ENCODE data around the gene ZC3H18. TPM values are rescaled to one million over a fixed set of nuclear protein-coding genes. Genes with fewer than 3 reads are reported as not detected.

The ZC3H18 gene
- total RNA-seq, 1 experiment from 2014 or later: 61.8 TPM

- Mint-ChIP-seq H3K4me3 (peak overlapping the region; percentile 70), H3K36me3 (no peaks in the 10 kb centered on the region), H3K9me3 (no peaks in the 10 kb centered on the region), H3K4me1 (peaks cover 12% of the 10 kb centered on the region; the same call in 1 of the 2 replicates), H3K27me3 (ENCODE audit: low read depth) (peaks cover 8% of the 10 kb centered on the region; the same call in 1 of the 2 replicates), H3K27ac (no peak overlapping the region)
- peak; percentile 2; the same call in 1 of the 2 replicates for ATAC-seq
- CTCF ChIA-PET: interaction anchor here (2.7 kb wide), 1 partner anchor 98 kb away, joined by 21 read pairs; no protein-coding TSS in a partner anchor
- peak; percentile 59; the same call in 1 of the 2 replicates for TF ChIP-seq TEAD1 (CRISPR knock-in tag; IDR thresholded peaks at IDR 0.05)
- TF ChIP-seq, protein P1, sequence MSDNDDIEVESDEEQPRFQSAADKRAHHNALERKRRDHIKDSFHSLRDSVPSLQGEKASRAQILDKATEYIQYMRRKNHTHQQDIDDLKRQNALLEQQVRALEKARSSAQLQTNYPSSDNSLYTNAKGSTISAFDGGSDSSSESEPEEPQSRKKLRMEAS (CRISPR knock-in tag; IDR thresholded peaks at IDR 0.05): peak; percentile 38; the same call in 1 of the 2 replicates
- no peak for TF ChIP-seq PRRX2 (CRISPR knock-in tag; IDR thresholded peaks at IDR 0.05)
- peak; percentile 61 for DNase-seq (ENCODE audit: low spot score)
- POLR2A ChIA-PET: no interaction called here
Observed at GRCh38 chr16:88534638-88535190, 35.5 kb upstream of the ZC3H18 start.

- TF ChIP-seq TEAD1 (CRISPR knock-in tag; IDR thresholded peaks at IDR 0.05) (0 out of 2 replicates have a peak, but pooled peaks have one; percentile 15), MXD4 (CRISPR knock-in tag; IDR thresholded peaks at IDR 0.05; ENCODE audit: borderline replicate concordance) (no peak)
Observed at GRCh38 chr16:88535191-88535856, 34.9 kb upstream of the ZC3H18 start.

DNA sequence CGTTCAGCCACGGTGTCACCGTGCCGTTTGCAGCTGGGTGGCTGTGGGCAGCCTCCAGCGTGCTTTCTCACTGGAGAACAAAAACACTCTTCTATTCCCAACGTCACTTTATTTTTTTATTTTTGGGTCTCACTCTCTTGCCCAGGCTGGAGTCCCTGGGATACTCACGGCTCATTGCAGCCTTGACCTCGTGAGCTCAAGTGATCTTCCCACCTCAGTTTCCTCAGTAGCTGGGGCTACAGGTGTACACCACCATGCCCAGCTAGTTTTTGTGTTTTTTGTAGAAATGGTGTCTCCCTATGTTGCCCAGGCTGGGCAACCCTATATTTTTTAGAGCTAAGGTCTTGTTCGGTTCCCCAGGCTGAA is 34.4 kb upstream of the ZC3H18 start:
- peaks cover 8% of the 10 kb centered on the region; the same call in 1 of the 2 replicates for H3K27me3 Mint-ChIP-seq (ENCODE audit: low read depth)
- no peaks in the 10 kb centered on the region for H3K36me3 Mint-ChIP-seq
- CTCF ChIA-PET: interaction anchor here (0.7 to 1.4 kb wide), 3 partner anchors 23 to 98 kb away, joined by 4 to 7 read pairs (median 6); no protein-coding TSS in a partner anchor
- peak overlapping the region; percentile 70 for H3K4me3 Mint-ChIP-seq
- peak; percentile 77 for TF ChIP-seq ZNF121 (CRISPR knock-in tag; IDR thresholded peaks at IDR 0.05)
- TF ChIP-seq NR3C1 (CRISPR knock-in tag; conservative IDR thresholded peaks at IDR 0.05; ENCODE audit: low read depth): no peak
- TF ChIP-seq NR1H2 (CRISPR knock-in tag; IDR thresholded peaks at IDR 0.05): no peak
- TF ChIP-seq, protein P2, sequence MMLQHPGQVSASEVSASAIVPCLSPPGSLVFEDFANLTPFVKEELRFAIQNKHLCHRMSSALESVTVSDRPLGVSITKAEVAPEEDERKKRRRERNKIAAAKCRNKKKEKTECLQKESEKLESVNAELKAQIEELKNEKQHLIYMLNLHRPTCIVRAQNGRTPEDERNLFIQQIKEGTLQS (CRISPR knock-in tag; conservative IDR thresholded peaks at IDR 0.05): no peak
- TF ChIP-seq CBFB (CRISPR knock-in tag; IDR thresholded peaks at IDR 0.05; ENCODE audit: low read depth): no peak
- TF ChIP-seq, protein P1 (CRISPR knock-in tag; IDR thresholded peaks at IDR 0.05): no peak
- no peak for TF ChIP-seq ZNF281 (CRISPR knock-in tag; IDR thresholded peaks at IDR 0.05)
- no peak for TF ChIP-seq KAT7 (CRISPR knock-in tag; IDR thresholded peaks at IDR 0.05; ENCODE audit: borderline replicate concordance)
- H3K9me3 Mint-ChIP-seq: no peaks in the 10 kb centered on the region
- H3K4me1 Mint-ChIP-seq: peaks cover 12% of the 10 kb centered on the region; the same call in 1 of the 2 replicates
- peak overlapping the region; percentile 65; the same call in 1 of the 2 replicates for H3K27ac Mint-ChIP-seq
- POLR2A ChIA-PET: interaction anchor here (0.6 kb wide), 1 partner anchor 177 kb away, joined by 3 read pairs; no protein-coding TSS in a partner anchor
- DNase-seq (ENCODE audit: low spot score): no peak
- ATAC-seq: no peak

More at GRCh38 chr16:88535191-88535856, 34.9 kb upstream of the ZC3H18 start:
- POLR2A ChIA-PET: no interaction called here
- Mint-ChIP-seq H3K27ac (no peak overlapping the region), H3K9me3 (no peaks in the 10 kb centered on the region), H3K4me1 (peaks cover 12% of the 10 kb centered on the region; the same call in 1 of the 2 replicates), H3K27me3 (ENCODE audit: low read depth) (peaks cover 8% of the 10 kb centered on the region; the same call in 1 of the 2 replicates), H3K4me3 (peak overlapping the region; percentile 70), H3K36me3 (no peaks in the 10 kb centered on the region)
- DNase-seq (ENCODE audit: low spot score): no peak
- CTCF ChIA-PET: interaction anchor here (1.4 kb wide), 1 partner anchor 98 kb away, joined by 7 read pairs; no protein-coding TSS in a partner anchor
- ATAC-seq: no peak

- Mint-ChIP-seq H3K4me3 (0 out of 2 replicates have a peak overlapping the region, but pooled peaks have one; percentile 70), H3K27ac (no peak overlapping the region), H3K9me3 (no peaks in the 10 kb centered on the region), H3K4me1 (peaks cover 12% of the 10 kb centered on the region; the same call in 1 of the 2 replicates), H3K27me3 (ENCODE audit: low read depth) (peaks cover 8% of the 10 kb centered on the region; the same call in 1 of the 2 replicates), H3K36me3 (no peaks in the 10 kb centered on the region)
- ATAC-seq: no peak
- CTCF ChIA-PET: interaction anchor here (0.7 to 1.4 kb wide), 4 partner anchors 22 to 99 kb away, joined by 3 to 7 read pairs (median 5); partner anchors contain the start of gene ZC3H18
- no peak for DNase-seq (ENCODE audit: low spot score)
- POLR2A ChIA-PET: interaction anchor here (0.6 kb wide), 1 partner anchor 178 kb away, joined by 3 read pairs; no protein-coding TSS in a partner anchor
- TF ChIP-seq, protein P3, sequence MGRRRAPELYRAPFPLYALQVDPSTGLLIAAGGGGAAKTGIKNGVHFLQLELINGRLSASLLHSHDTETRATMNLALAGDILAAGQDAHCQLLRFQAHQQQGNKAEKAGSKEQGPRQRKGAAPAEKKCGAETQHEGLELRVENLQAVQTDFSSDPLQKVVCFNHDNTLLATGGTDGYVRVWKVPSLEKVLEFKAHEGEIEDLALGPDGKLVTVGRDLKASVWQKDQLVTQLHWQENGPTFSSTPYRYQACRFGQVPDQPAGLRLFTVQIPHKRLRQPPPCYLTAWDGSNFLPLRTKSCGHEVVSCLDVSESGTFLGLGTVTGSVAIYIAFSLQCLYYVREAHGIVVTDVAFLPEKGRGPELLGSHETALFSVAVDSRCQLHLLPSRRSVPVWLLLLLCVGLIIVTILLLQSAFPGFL (CRISPR knock-in tag; IDR thresholded peaks at IDR 0.05; ENCODE audit: borderline replicate concordance): no peak
- TF ChIP-seq GRHL2 (CRISPR knock-in tag; IDR thresholded peaks at IDR 0.05; ENCODE audit: insufficient replicate concordance, severe bottlenecking) (no peak), ZNF532 (CRISPR knock-in tag; IDR thresholded peaks at IDR 0.05; ENCODE audit: borderline replicate concordance) (no peak), ELF4 (CRISPR knock-in tag; IDR thresholded peaks at IDR 0.05; ENCODE audit: low read depth) (no peak), FOXK1 (CRISPR knock-in tag; IDR thresholded peaks at IDR 0.05) (no peak)
Observed at GRCh38 chr16:88536510-88536909, 33.7 kb upstream of the ZC3H18 start.

Data from WTC11 (cell line).